Epidermal melanocyte (primary cell): ENCODE measurements around the gene PDE8A.

ENCODE experiments used
- DNase-seq: peaks from one replicate; pipeline ENCODE4 v3.0.0; 2011; ENCODE audit warnings: low spot score; ENCODE audit not compliant: insufficient read length

The PDE8A gene

DNA sequence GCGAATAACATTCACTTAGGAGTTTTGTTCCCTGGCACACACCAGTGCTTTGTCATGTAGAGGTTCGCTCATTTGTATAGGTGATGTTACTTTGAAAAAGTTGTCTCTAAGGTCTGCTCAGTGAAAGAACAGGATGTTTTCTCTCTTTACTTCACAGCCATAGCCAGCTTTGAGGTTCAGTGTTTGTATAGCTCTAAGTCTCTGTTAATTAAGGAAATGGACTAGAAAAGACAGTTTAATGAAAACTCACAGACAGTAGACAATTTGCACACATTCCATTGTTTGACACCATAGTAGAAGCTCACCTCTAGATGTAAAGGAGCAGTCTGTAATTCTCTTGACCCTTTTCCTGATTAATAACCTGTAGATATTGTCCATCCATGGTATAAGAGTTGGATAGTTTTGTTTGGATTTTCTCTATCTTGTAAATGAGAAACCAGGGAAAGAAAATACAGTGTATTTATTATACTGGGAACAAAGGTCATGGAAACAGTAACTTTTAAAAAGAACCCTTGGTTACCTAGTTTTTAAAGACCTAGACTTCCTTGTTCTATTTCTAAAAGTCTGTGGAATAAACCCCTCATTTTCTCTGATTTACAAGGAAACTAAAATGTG is 50.4 kb downstream of the PDE8A start:
- DNase-seq = no peak

DNA sequence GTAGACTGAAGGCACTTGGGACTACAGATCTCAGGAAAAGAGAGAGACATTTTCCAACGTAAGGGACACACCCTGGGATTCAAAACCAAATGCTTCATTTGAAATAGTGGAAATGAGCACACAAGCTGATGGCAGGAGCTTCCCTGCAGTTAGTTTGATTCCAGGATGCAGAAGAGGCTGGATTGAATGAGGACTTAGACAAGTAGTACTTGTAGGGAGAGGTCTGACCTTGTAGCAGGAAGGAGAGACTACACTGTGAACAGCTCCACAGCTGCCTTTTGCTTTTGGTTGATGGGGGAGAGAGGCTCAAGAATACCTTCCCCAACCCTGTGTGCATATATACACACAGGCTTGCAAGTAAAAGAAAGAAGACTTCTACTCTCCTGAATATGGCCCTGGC is 51.5 kb downstream of the PDE8A start:
- no peak for DNase-seq

DNA sequence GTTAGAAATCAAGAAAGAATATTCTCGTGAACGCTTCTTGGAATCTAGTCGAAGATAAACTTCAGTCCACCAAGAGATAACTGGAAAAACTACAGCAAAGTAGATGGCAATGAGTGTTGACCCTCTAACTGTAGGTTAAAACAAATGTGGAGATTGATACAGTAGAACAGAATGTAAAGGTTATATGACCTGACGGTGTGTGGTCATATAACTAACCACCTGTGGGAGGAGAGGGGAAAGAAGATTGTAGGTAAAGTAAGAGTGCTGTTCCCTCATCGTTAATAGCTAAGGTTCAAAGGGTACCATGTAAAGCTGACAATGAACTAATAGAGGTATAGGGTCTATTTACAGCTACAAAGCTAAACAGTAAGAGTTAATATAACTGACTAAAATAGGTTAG is 52.6 kb downstream of the PDE8A start:
- no peak for DNase-seq

DNA sequence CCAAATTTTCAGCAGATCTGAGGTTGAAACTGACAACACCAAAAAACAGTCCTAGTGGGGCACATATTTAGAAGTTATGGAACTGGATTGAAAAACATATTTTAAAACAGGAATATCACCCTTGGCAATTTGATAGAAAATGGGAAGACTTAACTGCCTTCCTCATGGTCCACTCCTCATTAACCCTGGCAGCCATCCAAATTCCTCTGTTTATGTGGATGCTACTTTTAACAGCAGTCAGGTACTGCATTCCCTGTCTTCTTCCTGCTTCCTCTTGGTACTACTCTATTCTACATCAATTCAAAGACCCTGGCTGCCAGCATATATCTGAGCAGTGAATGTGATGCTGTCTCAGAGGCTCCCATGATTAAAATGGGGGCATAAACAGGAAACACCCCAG is 54.3 kb downstream of the PDE8A start:
- no peak for DNase-seq

DNA sequence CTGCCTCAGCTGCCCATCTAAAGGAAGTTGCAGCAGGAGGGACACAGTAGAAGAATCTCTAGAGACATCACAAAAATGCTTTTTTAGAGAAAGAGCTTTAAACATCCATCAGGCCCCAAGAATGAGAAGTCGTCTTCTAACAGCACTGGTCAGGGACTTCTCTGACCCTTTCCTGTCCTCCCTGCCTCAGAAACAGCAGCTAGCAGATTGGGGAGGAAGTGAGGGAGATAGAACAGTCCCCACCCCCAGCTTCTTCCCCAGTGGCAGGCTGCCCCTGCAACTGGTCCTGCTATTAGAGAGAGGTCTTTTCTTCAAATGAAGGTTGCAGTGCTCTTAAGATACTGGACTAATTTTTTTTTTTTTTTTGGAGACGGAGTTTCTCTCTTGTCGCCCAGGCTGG is 55.1 kb downstream of the PDE8A start:
- DNase-seq = no peak

DNA sequence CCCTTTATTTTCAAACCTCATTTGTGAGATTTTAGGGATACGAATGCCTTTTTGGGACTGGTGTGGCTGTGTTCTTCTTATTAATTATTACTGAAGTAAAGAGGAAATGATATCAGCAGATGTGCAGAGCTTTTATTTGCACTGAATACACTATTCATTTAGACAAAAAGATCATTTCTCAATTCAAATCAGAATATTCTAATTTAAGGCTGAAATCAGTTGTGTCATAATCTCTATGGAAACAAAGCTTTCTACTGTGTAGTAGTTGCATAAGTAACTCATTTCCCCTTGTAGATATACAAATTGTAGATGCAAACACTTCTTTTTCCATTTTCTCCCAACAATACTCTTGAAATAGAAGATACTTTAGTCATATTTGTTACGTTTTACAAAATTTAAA is 56.0 kb downstream of the PDE8A start:
- no peak for DNase-seq

DNA sequence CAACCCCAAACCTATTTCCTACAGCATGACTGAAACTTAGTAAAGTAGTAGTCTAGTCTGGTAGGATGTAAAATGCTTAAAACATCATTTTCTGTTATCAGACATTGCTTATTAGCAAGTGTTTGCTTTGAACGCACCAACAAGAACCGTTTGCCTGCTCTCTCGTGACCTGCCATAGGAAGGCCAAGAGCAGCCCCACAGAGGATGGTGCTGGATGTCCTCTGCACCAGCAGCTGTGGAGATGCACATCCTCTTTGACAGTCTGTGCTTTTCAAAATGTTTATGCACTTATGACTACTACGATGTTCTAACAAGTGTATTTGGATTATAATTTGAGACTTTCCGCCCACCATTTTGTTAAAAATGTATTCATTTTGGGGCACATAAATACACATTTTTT is 59.6 kb downstream of the PDE8A start:
- DNase-seq = no peak

DNA sequence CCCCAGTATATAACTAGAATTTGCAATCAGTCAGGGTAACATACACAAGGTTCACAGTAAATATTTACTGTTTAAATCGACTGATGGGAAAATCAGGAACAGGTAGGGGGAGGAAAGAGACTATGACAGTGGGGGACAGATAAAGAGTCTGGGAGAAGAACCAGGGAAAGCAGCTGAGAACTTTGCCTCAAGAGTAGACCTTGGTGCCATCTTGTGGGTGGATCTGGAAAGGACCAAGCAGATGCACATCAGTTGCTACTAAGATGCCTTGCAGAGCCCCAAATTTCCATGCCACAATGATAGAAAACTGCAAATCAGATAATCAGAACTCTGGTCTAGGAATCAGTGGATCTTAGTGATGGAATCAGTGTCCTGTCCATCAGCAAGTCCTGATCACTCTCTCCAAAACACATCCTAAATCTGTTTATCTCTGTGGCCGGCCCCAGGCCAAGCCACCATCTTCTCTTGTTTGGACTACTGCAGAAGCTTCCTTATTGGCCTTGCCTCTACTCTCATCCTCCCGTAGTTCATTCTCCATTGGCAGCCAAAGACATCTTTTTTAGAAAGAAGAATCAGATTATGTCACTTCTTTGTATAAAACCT is 62.7 kb downstream of the PDE8A start:
- DNase-seq = no peak

DNA sequence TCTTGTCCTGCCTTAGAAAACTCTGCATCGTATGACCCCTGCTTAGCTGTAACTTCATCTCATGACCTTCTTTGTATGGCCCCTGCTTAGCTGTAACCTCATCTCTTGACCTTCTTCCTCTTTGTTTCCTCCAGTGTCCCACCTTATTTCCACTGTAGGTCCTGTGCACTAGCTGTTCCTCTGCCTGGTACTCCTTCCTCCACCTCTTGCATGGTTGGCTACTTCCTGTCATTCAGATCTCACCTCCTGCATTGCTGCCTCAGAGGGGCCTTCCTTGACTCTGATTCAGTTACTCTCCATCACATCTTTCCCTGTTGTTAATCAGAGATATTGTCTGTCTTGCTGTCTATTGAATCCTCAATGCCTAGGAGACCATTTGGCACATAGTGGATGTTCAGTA is 63.2 kb downstream of the PDE8A start:
- no peak for DNase-seq

DNA sequence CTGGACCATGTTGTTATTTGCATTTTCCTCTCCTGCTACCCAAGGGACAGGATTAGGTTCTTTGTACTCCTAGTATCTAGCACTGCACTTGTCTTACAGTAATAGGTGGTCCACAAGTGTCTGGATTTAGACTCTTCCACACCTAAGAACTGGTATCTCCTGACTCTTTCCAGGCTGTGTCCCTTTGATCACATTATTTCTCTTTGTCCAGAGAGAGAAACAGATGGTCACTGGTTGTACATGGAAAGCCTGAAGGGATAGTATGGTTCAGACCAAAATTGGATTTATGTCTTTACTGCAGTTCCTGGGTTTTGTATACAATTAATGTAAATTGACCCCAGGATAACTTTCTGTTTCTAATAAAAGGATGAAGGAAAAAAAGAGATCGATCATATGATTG is 64.0 kb downstream of the PDE8A start:
- no peak for DNase-seq

DNA sequence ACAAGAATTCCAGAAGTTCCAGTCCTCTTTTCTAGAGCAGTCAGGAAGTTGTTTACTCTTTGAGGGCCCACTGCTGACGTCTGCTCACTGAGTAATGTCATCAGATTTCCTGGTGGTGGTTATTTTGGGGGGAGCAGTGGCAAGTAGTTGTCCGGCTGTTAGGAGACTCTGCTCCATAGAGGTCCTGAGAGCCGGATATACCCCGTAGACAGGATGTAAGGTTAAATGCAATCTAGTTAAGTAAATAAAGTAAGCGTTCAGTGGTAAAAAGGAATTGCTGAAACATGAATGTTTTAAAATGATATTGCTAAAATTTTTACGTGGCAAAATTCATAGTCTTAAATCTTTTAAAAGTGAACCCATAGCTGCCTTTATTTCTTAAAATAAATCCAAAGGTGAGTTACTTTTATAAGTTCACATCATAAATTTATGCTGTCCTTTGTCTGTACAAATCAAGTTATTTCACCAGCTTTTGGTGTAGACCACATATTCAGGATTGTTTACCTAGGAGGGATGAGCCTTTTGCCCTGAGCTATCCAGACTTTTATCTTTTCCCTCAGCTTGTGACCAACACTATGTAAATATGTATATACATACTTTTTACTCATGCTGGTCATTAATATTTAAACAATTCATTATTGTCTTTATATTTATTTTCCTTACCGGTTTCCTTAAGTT is 65.8 kb downstream of the PDE8A start:
- no peak for DNase-seq

DNA sequence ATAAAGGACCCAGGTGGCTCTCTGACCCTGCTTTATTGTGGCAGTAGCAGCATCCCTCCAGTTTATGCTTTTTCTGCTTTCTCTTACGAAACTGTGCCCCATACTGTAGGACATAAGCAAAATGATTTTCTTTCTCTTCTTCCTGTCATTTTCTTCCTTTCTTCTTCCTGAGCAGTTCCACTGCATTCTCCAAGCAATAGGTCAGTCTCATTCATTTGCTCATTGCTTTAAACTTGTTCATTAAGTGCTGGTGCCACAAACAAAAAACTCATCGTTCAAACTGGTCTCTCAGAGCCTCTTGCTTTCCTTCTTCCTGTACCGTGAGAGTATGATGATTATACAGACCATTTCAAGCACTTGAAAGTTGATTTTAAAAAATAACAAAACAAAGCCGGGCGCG is 66.8 kb downstream of the PDE8A start:
- DNase-seq = no peak

DNA sequence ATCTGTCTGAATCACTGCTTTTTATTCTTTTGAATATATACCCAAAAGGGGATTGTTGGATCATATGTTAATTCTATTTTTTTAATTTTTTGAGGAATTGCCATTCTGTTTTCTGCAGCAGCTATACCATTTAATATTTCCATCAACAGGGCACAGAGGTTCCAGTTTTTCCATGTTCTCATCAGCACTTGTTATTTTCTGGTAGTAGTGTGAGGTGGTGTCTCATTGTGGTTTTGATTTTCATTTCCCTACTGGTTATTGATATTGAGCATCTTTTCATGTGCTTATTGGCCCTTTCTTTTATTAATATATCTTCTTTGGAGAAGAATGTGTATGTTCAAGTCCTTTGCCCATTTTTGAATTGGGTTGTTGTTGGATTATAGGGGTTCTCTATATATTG is 68.1 kb downstream of the PDE8A start:
- DNase-seq = no peak

DNA sequence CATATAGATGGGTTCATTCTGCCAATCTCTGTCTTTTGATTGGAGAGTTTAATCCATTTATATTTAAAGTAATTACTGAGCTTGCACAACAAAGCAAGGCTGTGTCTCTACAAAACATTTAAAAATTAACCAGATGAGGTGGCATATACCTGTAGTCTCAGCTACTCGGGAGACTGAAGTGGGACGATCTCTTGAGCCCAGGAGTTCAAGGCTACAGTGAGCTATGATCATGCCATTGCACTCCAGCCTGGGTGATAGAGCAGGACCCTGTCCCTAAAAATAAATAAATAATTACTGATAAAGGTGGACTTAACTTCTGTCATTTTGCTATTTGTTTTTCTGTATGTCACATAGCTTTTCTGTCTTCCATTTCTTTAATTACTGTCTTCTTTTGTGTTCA is 78.1 kb downstream of the PDE8A start:
- no peak for DNase-seq

DNA sequence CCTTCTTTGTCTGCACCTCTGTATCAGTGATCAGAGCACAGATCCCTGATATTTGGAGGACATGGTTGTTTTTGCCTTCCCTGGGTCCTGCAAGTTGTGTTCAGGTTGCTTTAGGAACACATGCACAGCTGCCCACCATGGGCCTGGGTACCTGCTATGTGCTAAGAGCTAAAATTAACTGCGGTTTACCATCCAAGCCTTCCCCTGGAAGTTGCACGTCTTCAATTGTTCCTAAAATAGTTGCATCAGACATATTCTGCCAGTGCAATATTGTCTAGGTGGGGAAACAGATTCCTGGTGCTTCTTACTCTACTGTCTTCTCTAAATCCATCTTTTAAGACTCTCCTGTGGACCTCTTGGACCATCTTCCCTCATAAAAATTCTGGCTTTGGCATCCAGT is 80.9 kb downstream of the PDE8A start:
- no peak for DNase-seq

DNA sequence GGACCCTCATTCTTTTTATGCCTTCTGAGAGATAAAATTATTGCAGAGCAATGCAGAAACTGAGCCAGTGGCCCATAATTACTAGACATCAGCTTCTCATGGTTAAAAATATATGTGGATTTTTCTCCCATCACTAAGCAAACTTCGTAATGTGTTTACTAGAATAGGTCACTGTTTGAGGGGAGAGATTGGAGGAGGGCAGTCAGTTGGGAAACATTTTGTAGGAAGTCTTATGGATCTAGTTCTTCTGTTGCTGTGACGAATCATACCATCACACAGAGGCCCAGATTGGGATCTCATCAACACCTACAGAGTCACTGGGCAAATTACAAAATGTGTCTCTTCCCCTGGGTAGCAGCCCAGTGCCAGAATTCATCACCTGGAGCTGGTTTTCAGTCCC is 81.4 kb downstream of the PDE8A start:
- no peak for DNase-seq

DNA sequence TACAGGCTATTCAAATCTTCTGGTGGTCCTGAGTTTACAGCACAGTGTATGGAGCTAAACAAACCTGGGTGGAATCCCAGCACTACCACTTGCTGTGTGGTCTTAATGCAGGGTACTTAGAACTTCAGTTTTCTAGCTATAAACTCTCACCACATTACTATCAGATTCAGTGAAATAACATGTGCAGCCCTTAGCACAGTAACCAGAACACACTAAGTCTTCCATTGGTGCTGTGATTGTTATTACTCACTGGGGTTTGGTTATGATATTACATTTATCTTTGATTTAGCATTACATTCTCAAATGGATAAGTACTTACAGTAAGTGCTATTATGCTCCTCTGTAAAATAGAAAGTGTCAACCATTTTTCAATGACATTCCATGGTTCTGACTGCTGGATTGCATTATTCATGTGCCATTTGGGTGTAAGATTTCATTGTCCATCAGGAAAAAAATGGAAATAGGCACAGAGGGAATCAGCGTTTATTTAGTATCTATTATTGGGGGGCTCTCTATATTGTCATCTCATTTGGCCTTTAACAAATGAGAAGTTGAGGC is 81.9 kb downstream of the PDE8A start:
- no peak for DNase-seq

DNA sequence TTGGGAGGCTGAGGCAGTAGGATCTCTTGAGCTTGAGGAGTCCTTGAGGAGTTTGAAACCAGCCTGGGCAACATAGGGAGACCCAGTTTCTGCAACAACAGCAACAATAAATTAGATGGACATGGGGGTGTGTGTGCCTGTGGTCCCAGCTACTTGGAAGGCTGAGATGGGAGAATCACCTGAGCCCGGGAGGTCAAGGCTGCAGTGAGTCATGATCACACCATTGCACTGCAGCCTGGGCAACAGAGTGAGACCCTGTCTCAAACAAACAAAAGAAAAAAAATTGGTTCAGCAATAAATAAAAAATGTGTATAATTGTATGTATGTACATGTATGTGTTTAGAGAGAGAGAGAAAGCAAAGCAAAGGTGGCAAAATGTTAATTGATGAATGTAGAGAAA is 83.1 kb downstream of the PDE8A start:
- no peak for DNase-seq

DNA sequence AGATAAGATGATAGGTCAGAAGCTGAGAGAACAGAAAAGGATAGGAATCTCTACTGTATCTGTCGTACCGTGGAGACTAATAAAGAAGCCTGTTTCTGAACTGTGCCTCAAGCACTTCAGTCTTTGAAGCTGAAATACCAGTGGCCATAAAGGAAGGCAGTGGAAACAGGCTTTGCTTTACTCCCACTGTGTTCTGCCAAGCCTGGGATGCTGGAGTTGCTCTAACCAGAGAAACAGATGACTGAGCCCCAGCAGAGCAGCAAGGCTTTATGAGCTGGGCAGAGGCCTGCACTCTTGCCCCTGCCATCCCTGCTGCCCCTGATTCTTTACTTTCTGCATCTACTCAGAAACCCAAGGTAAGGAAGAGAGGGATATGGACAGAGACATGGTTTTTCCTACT is 89.4 kb downstream of the PDE8A start:
- DNase-seq = no peak

DNA sequence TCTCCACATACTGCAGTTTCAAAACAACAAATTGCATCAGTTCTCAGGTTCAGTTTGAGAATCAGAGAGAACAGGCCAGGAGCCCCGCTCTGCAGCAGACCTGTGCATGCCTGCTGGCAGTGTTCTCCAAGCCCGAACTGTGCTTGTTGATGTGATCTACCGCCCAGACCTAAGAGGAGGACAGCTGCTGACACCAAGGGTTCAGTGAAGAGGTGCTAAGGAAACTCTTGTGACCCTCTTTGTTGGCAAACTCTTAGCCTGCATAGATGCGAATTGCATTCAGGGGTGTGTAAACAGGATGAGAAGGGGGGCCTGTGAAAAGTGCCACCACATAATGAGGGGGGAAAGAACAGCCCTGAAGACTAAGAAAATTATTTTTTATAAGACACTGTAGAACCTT is 89.8 kb downstream of the PDE8A start:
- no peak for DNase-seq

DNA sequence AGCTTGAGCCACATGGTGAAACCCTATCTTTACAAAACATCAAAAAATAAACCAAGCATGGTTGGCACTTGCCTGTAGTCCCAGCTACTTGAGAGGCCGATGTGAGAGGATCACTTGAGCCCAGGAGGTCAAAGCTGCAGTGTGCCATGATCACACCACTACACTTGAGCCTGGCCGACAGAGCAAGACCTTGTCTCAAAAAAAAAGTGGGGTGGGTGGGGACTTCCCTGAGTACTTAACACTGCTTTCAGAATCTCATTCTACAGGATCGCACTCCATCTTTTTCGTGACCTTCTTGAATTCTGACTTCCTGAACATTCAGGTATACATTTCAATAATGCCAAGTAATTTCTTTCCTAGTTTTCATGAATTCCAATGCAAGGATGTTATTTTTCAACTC is 91.3 kb downstream of the PDE8A start:
- DNase-seq = no peak

DNA sequence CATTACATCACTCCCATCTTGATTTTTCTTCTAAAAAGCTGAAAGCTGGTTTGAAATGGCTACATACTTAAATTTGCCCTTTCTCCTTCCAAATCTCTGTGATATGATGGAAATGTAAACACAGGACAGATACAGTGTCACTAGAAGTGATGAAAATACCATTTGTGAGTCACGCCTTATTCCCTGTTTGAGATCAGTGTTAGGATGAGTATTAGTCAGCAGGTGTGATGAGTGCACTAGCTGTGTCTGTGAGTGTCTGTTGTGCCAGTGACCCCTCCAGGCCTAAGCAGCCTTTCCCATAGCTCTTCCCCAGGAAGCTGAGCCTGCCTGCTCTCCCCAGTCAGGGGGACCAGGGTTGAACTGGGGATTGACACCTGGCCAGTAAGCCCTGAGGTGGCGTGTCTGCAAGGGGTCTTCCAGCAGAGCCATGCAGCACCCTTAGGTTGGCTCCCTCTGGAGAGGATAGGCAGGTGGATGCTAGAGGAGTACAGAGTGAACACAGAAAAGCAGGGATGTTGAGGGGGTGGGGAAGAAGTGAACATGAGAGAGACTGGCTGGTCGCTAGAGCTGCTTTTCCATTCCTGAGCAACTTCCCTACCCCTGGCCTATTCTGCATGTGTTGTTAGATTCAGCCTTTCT is 92.0 kb downstream of the PDE8A start:
- DNase-seq = no peak
